Nucleus accumbens (tissue), 56 donors: ENCODE measurements around the gene SSX4B.
"Not testable (repeated sequence)": the region's sequence is repeated elsewhere in the genome, so short reads cannot be mapped to it uniquely, and the experiment has no call there.

Experiments
- DNase-seq, 56 donors: peaks; one replicate each; lab custom pipeline; 2025; lab: John Stamatoyannopoulos, UW

The SSX4B gene, protein sequence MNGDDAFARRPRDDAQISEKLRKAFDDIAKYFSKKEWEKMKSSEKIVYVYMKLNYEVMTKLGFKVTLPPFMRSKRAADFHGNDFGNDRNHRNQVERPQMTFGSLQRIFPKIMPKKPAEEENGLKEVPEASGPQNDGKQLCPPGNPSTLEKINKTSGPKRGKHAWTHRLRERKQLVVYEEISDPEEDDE

DNA sequence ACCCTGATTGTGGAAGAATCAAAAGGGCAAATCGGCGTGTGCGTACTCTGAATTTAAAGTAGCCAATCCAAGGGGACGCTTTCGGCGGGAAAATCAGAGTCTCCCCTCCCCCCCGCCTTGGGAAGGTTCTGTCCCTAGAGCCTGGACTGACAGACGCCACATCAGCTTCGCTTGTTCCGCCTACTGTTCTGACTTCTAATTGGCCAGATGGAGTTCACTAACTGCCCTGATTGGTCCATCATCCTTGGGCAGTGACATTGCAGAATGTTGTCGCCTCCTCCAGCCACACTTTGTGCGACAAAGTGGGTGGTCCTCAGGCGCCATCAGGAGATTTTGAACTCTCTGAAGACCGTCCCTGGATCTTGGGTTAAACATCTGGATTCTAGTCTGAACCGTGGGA is at the start of gene SSX4B:
SSX4B (minus strand) TSS at position 101 of the 400 bp plus-strand sequence. CDS start 588 bp downstream, outside the sequence.
- DNase-seq, result not testable (repeated sequence)

DNA sequence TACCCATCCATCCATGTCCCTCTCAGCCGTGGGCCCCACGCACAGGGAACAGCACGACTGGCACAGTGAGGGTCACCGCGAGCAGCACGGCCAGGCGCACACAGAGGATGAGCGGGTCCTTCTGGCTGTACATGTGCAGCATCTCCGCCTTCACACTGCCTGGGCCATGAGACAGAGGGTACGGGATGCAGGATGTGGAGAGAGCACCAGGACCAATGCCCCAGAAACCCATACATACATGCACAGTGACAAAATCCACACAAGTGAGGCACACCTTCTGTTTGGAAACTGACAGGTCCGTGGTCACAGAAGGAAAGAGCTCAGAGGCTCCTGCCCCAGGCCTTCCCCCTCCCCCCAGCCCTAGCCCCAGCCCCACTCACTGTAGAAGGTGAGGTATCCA is 48.8 kb upstream of the SSX4B start:
- DNase-seq, result no peak

- DNase-seq, result no peak
These were observed 48.3 kb upstream of the SSX4B start for GRCh38 chrX:48460031-48460430.

DNA sequence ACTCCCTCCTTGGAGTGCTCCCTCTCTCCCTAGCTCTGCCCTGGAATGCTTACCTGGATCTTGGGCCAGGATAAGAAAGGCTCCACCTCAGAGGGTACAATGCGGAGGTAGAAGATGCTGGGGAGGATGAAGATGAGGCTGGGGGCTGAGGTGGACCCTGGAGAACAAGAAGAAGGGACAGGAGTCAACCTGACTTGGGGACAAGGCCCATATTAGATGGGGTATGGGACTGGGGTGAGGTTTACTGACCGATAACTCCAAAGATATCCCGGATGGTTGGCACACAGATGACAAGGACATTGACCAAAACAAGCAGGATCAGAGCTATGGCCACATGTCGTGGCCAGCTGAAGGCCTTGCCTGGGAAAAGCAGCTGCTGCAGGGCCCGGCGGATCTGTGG is 47.7 kb upstream of the SSX4B start:
- DNase-seq, result no peak

DNA sequence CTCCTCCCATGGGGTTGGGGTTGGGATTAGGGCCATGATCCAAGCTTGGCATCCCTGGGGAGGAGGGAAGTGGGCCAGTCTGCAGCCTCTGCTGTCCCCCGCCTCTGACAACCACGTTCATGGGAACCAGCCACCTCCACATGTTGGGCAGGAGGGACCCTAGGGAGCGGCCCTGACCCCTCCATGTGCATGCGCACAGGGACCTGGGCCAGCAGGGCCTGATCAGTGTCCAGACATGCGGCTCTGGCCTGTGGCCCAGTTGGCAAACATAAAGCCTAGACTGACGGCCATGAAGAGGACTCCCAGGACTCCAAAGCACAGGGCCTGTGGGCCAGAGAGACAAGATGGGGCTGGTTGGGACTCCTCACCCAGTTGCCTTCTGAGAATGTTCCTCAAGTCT is 47.0 kb upstream of the SSX4B start:
- no peak for DNase-seq

DNA sequence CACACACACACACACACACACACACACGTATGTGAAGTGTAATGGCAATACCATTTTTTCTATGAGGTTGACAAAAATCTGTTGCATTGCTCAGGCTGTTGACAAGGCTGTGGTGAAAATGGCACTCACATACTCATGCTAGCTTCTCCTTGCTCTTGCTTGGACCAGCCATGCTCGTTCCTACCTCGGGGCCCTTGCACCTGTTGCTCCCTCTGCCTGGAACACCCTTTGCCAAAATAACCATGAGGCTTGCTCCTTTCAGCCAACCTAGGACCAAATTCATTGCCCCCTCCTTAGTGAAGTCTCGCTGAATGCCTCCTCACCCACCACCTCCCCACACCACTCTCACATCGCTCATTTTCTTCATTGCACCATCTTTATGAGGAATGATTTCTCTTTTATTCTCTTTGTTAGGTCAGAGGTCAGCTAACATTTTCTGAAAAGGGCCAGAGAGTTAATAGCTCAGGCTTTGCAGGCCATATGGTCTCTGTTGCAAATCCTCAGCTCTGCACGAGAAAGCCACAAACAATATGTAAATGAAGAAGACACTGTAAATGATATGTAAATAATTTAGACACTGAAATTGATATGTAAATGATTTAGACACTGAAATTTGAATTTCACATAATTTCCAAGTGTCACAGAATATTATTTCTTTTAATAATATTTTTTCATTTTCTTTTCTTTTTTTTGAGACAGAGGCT is 45.0 kb upstream of the SSX4B start:
- DNase-seq, result no peak

- no peak for DNase-seq
These were observed 39.9 kb upstream of the SSX4B start for GRCh38 chrX:48451708-48452107.

DNA sequence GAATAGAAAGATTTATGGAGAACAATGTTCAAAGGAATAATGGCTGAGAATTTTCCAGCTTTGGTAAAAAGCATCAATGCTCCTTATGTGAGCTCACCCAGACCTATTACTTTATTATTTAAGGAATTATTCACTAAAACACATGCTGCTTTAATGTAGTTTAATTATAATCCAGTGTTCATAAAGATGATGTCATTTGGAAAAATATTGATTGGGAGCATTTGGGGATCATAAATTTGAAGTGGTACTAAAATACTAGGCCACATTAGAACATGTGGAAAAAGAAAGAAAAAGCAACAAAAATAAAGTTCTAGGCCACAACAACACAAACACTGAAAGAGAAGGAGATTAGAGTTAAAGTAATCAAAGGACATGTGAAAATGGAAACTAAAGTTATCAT is 38.3 kb upstream of the SSX4B start:
- DNase-seq, result no peak

DNA sequence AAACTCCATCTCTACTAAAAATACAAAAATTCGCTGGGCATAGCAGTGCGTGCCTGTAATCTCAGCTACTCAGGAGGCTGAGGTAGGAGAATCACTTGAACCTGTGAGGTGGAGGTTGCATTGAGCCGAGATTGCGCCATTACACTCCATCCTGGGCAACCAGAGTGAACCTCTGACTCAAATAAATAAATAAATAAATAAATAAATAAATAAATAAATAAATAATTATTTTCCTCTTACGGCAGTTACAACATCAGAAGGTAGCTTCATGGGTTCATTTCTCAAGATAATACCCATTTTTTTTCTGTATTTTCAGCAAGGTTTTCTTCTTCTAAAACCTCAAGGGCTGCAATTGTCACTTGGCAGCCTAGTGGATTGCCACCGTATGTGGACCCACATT is 35.4 kb upstream of the SSX4B start:
- DNase-seq, result not testable (repeated sequence)

DNA sequence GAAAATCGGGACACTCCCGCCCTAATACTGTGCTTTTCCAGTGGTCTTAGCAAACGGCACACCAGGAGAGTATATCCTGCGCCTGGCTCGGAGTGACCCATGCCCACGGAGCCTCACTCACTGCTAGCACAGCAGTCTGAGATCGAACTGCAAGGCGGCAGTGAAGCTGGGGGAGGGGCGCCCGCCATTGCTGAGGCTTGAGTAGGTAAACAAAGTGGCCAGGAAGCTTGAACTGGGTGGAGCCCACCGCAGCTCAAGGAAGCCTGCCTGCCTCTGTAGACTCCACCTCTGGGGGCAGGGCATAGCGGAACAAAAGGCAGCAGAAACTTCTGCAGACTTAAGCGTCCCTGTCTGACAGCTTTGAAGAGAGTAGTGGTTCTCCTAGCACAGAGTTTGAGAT is 22.0 kb upstream of the SSX4B start:
- not testable (repeated sequence) for DNase-seq

GRCh38 chrX:48430166-48430565 is 18.4 kb upstream of the SSX4B start:
- not testable (repeated sequence) for DNase-seq

DNA sequence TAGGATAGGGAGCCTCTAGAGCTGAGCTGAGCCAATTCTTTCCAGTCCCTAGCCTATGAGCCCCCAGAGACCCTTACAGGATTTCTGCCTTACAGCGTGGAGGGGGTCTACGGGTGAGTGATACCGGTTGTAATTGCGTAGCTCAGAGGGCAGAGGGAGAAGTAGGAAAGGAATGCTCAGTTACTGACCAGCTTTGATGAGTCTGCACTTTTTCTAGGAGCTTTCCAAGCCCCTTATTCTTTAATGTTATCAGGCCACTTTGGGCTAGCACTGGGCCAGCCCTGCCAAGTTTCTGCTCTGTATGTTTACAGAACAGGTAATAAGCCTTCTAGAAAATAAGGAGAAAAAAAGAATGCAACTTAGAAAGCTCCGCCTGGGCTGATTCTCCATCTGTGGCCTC is 17.8 kb upstream of the SSX4B start:
- not testable (repeated sequence) for DNase-seq

DNA sequence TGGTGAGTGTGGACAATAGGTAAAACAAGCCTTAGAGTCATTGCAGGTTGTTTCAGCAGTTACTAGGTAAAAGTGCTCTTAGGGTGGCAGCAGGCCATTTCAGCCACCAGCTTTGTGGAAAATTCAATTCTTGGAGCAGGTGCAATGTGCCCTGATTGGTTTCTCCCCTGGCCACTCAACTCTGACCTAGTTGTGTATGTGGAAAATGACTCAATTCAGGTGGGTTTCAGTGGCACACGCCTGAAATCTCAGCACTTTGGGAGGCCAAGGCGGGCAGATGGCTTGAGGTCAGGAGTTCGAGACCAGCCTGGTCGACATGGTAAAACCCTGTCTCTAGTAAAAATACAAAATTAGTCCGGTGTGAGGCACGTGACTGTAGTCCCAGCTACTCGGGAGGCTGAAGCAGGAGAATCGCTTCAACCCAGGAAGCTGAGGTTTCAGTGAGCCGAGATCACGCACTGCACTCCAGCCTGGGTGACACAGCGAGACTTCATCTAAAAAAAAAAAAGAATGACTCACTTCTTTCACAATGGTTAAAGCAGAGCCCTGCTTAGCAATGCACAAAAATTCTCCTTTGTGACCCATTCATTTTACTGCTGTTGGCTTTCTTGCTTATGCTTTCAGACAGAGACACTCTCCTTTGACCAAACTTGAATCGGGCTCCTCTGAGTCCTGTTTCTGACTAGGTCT is 15.4 kb upstream of the SSX4B start:
- not testable (repeated sequence) for DNase-seq

GRCh38 chrX:48397825-48398224 is 13.9 kb downstream of the SSX4B start:
- DNase-seq, result not testable (repeated sequence)

DNA sequence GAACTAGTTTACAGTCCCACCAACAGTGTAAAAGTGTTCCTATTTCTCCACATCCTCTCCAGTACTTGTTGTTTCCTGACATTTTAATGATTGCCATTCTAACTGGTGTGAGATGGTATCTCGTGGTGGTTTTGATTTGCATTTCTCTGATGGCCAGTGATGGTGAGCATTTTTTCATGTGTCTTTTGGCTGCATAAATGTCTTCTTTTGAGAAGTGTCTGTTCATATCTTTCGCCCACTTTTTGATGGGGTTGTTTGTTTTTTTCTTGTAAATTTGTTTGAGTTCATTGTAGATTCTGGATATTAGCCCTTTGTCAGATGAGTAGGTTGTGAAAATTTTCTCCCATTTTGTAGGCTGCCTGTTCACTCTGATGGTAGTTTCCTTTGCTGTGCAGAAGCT is 14.8 kb downstream of the SSX4B start:
- not testable (repeated sequence) for DNase-seq

DNA sequence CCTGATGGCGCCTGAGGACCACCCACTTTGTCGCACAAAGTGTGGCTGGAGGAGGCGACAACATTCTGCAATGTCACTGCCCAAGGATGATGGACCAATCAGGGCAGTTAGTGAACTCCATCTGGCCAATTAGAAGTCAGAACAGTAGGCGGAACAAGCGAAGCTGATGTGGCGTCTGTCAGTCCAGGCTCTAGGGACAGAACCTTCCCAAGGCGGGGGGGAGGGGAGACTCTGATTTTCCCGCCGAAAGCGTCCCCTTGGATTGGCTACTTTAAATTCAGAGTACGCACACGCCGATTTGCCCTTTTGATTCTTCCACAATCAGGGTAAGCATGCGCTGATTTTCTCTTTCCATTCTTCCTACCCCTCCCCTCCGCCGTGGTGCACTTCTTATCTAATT is 28.5 kb downstream of the SSX4B start, which contains the start of gene SSX4:
SSX4 (plus strand) TSS at position 301 of the 400 bp plus-strand sequence. CDS start 515 bp downstream, outside the sequence.
- DNase-seq, result not testable (repeated sequence)

DNA sequence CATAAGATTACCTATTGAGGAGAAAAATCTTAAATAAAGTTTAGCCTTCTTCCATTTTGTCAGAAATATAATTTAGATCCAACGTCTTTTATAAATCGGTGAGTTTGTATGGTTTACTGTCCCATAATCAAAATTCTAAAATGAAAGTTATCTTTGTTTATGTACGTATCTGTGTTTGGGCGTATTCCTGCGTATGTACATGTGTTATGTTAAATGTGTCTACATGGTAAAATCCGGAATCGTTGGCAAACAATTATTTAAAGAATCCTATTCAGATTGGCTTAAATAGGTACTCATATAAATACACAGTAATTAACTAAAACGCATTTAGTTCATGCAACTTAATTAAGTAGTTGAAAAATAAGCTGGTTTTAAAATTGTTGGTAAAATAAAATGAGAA is 41.4 kb downstream of the SSX4B start:
- not testable (repeated sequence) for DNase-seq

- DNase-seq, result not testable (repeated sequence)
These were observed 43.9 kb downstream of the SSX4B start for GRCh38 chrX:48367717-48368408.

GRCh38 chrX:48359281-48359680 is 52.5 kb downstream of the SSX4B start:
- DNase-seq, result not testable (repeated sequence)

- no peak for DNase-seq
These were observed 54.1 kb downstream of the SSX4B start for GRCh38 chrX:48357681-48358080.
